ENCODE data around the gene EMD. TPM values are rescaled to one million over a fixed set of nuclear protein-coding genes. Genes with fewer than 3 reads are reported as not detected.

EMD gene
- total and polyA plus RNA-seq, 2 of the 13 experiments (the other 11 are each of a cell fraction or from before 2014, with no cell fraction given): 14.5 to 14.9 TPM

- TF ChIP-seq ARNTL (CRISPR knock-in tag; IDR thresholded peaks at IDR 0.05) (peak; percentile 69), SNAPC4 (CRISPR knock-in tag; IDR thresholded peaks at IDR 0.05) (no peak), IKZF4 (CRISPR knock-in tag; IDR thresholded peaks at IDR 0.05; ENCODE audit: borderline replicate concordance, low read depth, not compliant biosample characterization) (no peak), ZNF674 (CRISPR knock-in tag; IDR thresholded peaks at IDR 0.05; ENCODE audit: low read depth) (no peak), FOSL2 (CRISPR knock-in tag; IDR thresholded peaks at IDR 0.05) (0 out of 2 replicates have a peak, but pooled peaks have one; percentile 18), KDM3A (CRISPR knock-in tag; IDR thresholded peaks at IDR 0.05; ENCODE audit: low read depth) (no peak), ZNF124 (CRISPR knock-in tag; IDR thresholded peaks at IDR 0.05) (no peak), MEIS1 (CRISPR knock-in tag; IDR thresholded peaks at IDR 0.05; ENCODE audit: borderline replicate concordance) (no peak), ASH2L (IDR thresholded peaks at IDR 0.05; ENCODE audit: insufficient read length, low read depth, low read length) (no peak), ZFY (CRISPR knock-in tag; IDR thresholded peaks at IDR 0.05) (peak; percentile 35; the same call in 1 of the 2 replicates), E2F2 (CRISPR knock-in tag; IDR thresholded peaks at IDR 0.05; ENCODE audit: borderline replicate concordance) (no peak), ZNF614 (CRISPR knock-in tag; IDR thresholded peaks at IDR 0.05; ENCODE audit: borderline replicate concordance) (no peak), ZNF160 (CRISPR knock-in tag; IDR thresholded peaks at IDR 0.05) (no peak), TMF1 (CRISPR knock-in tag; IDR thresholded peaks at IDR 0.05; ENCODE audit: low read depth) (0 out of 2 replicates have a peak, but pooled peaks have one; percentile 50), ZNF878 (CRISPR knock-in tag; IDR thresholded peaks at IDR 0.05) (0 out of 2 replicates have a peak, but pooled peaks have one; percentile 72), ZC3H4 (CRISPR knock-in tag; IDR thresholded peaks at IDR 0.05; ENCODE audit: borderline replicate concordance) (peak; percentile 94), GPBP1L1 (CRISPR knock-in tag; IDR thresholded peaks at IDR 0.05) (no peak), ZBTB8A (CRISPR knock-in tag; IDR thresholded peaks at IDR 0.05; ENCODE audit: borderline replicate concordance, low read depth) (no peak), MBD4 (IDR thresholded peaks at IDR 0.05; ENCODE audit: borderline replicate concordance, low read length) (peak; percentile 38), POLR2AphosphoS2 (IDR thresholded peaks at IDR 0.05; ENCODE audit: low read depth, low read length) (peak; percentile 96), GABPB1 (CRISPR knock-in tag; IDR thresholded peaks at IDR 0.05) (no peak), SRSF4 (IDR thresholded peaks at IDR 0.05; ENCODE audit: low read depth, low read length, poor library complexity, severe bottlenecking) (no peak)
Measured at GRCh38 chrX:154401045-154401799, 22.1 kb downstream of the EMD start (continued).
